ENCODE data around the gene MRGPRX3.

The MRGPRX3 gene

GRCh38 chr11:18151581-18151980 lies 19.2 kb downstream of the MRGPRX3 start:
- no peak for DNase-seq (ENCODE audit: low read depth in 2 of 2, low spot score in 1 of 2)

- no peak for DNase-seq (ENCODE audit: low read depth in 2 of 2, low spot score in 1 of 2)
These were observed 36.0 kb downstream of the MRGPRX3 start for GRCh38 chr11:18168372-18168771.

GRCh38 chr11:18171377-18172000 lies 39.1 kb downstream of the MRGPRX3 start:
- DNase-seq (ENCODE audit: low read depth in 2 of 2, low spot score in 1 of 2): no peak

- no peak for DNase-seq (ENCODE audit: low read depth in 2 of 2, low spot score in 1 of 2)
These were observed 40.3 kb downstream of the MRGPRX3 start, which contains the start of gene MRGPRX4 for GRCh38 chr11:18172666-18173065. Gene MRGPRX4, plus strand, starts transcription at chr11:18172837. Its CDS starts 420 bp downstream, at chr11:18173257.

- no peak for DNase-seq (ENCODE audit: low read depth in 2 of 2, low spot score in 1 of 2)
These were observed 41.0 kb downstream of the MRGPRX3 start for GRCh38 chr11:18173225-18173866.

Measured in stimulated activated CD8-positive, alpha-beta memory T cell treated with anti-CD3 and anti-CD28 coated beads, Interleukin-4, amount 100 ng/mL, for 1 hour (primary cell).